Measurements from ENCODE around the gene ABCC11. TPM values are rescaled to one million over a fixed set of nuclear protein-coding genes. Genes with fewer than 3 reads are reported as not detected.
A peak's percentile ranks its signal among the peaks of the same experiment; 100 is the strongest.

Gene ABCC11
- total and polyA plus RNA-seq, 2 experiments from 2014 or later = 0.10 TPM; not detected in 1

GRCh38 chr16:48280546-48280945, 33.2 kb upstream of the ABCC11 start (continued):
- TF ChIP-seq ETS1 (IDR thresholded peaks at IDR 0.05) = no peak
- no peak for TF ChIP-seq POLR2AphosphoS5 (IDR thresholded peaks at IDR 0.05; ENCODE audit: low read depth)
- no peak for TF ChIP-seq EZH2phosphoT487 (IDR thresholded peaks at IDR 0.05; ENCODE audit: unreplicated experiment)
- no peak for TF ChIP-seq REST (IDR thresholded peaks at IDR 0.05; ENCODE audit: unreplicated experiment)
- no peak for TF ChIP-seq CREB1 (CRISPR knock-in tag; IDR thresholded peaks at IDR 0.05; ENCODE audit: low read depth)
- TF ChIP-seq JUNB (IDR thresholded peaks at IDR 0.05; ENCODE audit: unreplicated experiment) = no peak

- ATAC-seq (no peak; the same call in 2 of the 3 replicates), DNase-seq (ENCODE audit: low spot score) (peak; percentile 29)
- H3K36me3 ChIP-seq (ENCODE audit: insufficient read depth) = no peaks in the 10 kb centered on the region
- no peaks in the 10 kb centered on the region for H3K9me2 ChIP-seq (ENCODE audit: insufficient read depth)
- H3K27ac Mint-ChIP-seq = no peak overlapping the region
- H3K27ac ChIP-seq (ENCODE audit: low read depth) = no peak overlapping the region
- H3K27me3 ChIP-seq (ENCODE audit: insufficient read depth) = no peaks in the 10 kb centered on the region
- H3K9me3 Mint-ChIP-seq = no peaks in the 10 kb centered on the region
- H3K4me1 Mint-ChIP-seq = peaks cover 42% of the 10 kb centered on the region
- no peaks in the 10 kb centered on the region for H3F3A ChIP-seq (replicated peaks; ENCODE audit: low read depth)
- peaks cover 42% of the 10 kb centered on the region for H3K4me1 ChIP-seq (ENCODE audit: insufficient read depth)
- H3K36me3 Mint-ChIP-seq (ENCODE audit: low read depth) = 0 out of 3 replicates have a peak, but pooled peaks cover 2% of the 10 kb centered on the region
- H3K4me3 ChIP-seq = no peak overlapping the region
- H3K27me3 Mint-ChIP-seq (ENCODE audit: insufficient read depth, low read depth, poor library complexity) = peaks cover 2% of the 10 kb centered on the region
- H3K79me2 ChIP-seq (replicated peaks; ENCODE audit: insufficient read depth) = no peaks in the 10 kb centered on the region
- H2AFZ ChIP-seq = no peak overlapping the region
- no peak overlapping the region for H3K4me3 Mint-ChIP-seq
- H3K4me2 ChIP-seq = no peak overlapping the region
- no peaks in the 10 kb centered on the region for H4K20me1 ChIP-seq (replicated peaks; ENCODE audit: insufficient read depth)
- TF ChIP-seq REST (IDR thresholded peaks at IDR 0.05; ENCODE audit: unreplicated experiment) = no peak
- no peak for TF ChIP-seq CTCF (conservative IDR thresholded peaks at IDR 0.05; ENCODE audit: low read depth in 2 of 2)
- no peak for TF ChIP-seq POLR2AphosphoS5 (IDR thresholded peaks at IDR 0.05; ENCODE audit: low read depth)
- TF ChIP-seq ZNF462 (CRISPR knock-in tag; IDR thresholded peaks at IDR 0.05) = peak; percentile 78; the same call in 1 of the 2 replicates
Observed at GRCh38 chr16:48279199-48279598, 31.9 kb upstream of the ABCC11 start.
